Measurements from ENCODE around the gene KIF12. TPM values are rescaled to one million over a fixed set of nuclear protein-coding genes. Genes with fewer than 3 reads are reported as not detected.

The KIF12 gene
- total RNA-seq: 0.51 and 0.97 TPM in 2 replicates
- polyA plus RNA-seq: 0.46 and 0.88 TPM in 2 replicates
- 0.27 and 0.39 TPM in 2 replicates for polyA plus RNA-seq (2011; cell fraction: cytosol; rRNA removed)
- 2.7 and 4.0 TPM in 2 replicates for polyA plus RNA-seq (2011; cell fraction: nucleus; rRNA removed)
- 0.95 and 4.5 TPM in 2 replicates for polyA plus RNA-seq (2012)
- polyA minus RNA-seq: 0.15 and 1.4 TPM in 2 replicates
- polyA minus RNA-seq (2011; cell fraction: cytosol; rRNA and poly(A)+ RNA removed): not detected
- 0.19 and 0.82 TPM in 2 replicates for polyA minus RNA-seq (2011; cell fraction: nucleus; rRNA and poly(A)+ RNA removed)
- percentile 5 among the genes with signal in this experiment for Bru-seq, nascent RNA
- percentile 9 among the genes with signal in this experiment for BruChase-seq, experiment 1, labeled RNA remaining after a 6-hour chase
- percentile 14 among the genes with signal in this experiment for BruChase-seq, experiment 2, labeled RNA remaining after a 2-hour chase
- long read RNA-seq: 0 reads

GRCh38 chr9:114098936-114099668 lies at the start of gene KIF12:
TSS of gene KIF12 (minus strand) at chr9:114099292. CDS start at chr9:114099276, 16 bp downstream.
- intact Hi-C loops (cut with micrococcal nuclease): no loop called here

More at GRCh38 chr9:114098936-114099668, at the start of gene KIF12:
- no peaks in the 10 kb centered on the region for H3K36me3 ChIP-seq (ENCODE audit: control insufficient read depth in 2 of 2, extremely low read depth in 1 of 2, insufficient read depth in 2 of 2, low read length in 2 of 2)
- peak within 1 kb of the TSS; percentile 38 for H3K4me2 ChIP-seq (ENCODE audit: insufficient read depth, low read length)
- DNase-seq (ENCODE audit: low read depth, low spot score): no peak
- ChIA-PET CTCF (interaction anchor here (0.7 to 3.0 kb wide), 4 partner anchors 10 to 192 kb away, joined by 3 to 23 read pairs (median 18); no protein-coding TSS in a partner anchor), POLR2A (no interaction called here)
- H4K20me1 ChIP-seq (replicated peaks; ENCODE audit: control insufficient read depth, extremely low read depth, insufficient read depth, low read length): no peaks in the 10 kb centered on the region
- no peak within 1 kb of the TSS for H3K9ac ChIP-seq (replicated peaks; ENCODE audit: extremely low read depth, insufficient read depth, low read length)
- no peaks in the 10 kb centered on the region for H3K27me3 ChIP-seq (ENCODE audit: control insufficient read depth in 2 of 2, insufficient read depth in 2 of 2, low read length in 2 of 2)
- no peaks in the 10 kb centered on the region for H3K79me2 ChIP-seq (ENCODE audit: control insufficient read depth, insufficient read depth, low read length)
- H3K9me1 ChIP-seq (replicated peaks; ENCODE audit: control insufficient read depth, extremely low read depth, insufficient read depth, low read length): no peaks in the 10 kb centered on the region
- dilution Hi-C loops (cut with MboI; ENCODE audit: extremely low pct_ligation_motif_present, low sequenced_read_pairs): loop anchor here (25.0 kb wide), 1 partner anchor 188 kb away; no protein-coding TSS in a partner anchor
- no peak for TF ChIP-seq GATA2 (IDR thresholded peaks at IDR 0.05; ENCODE audit: insufficient read depth, insufficient read length, low read depth, low read length)
- TF ChIP-seq EZH2 (IDR thresholded peaks at IDR 0.05; ENCODE audit: borderline replicate concordance, low read depth, low read length, severe bottlenecking): no peak
- no peak for TF ChIP-seq FOS (IDR thresholded peaks at IDR 0.05; ENCODE audit: borderline replicate concordance, insufficient read depth, low read length)
- TF ChIP-seq JUN (IDR thresholded peaks at IDR 0.05; ENCODE audit: borderline replicate concordance, insufficient read depth, insufficient read length, low read depth): no peak
- TF ChIP-seq POLR2A (IDR thresholded peaks at IDR 0.05; ENCODE audit: low read depth, low read length): no peak
- TF ChIP-seq, protein P1, sequence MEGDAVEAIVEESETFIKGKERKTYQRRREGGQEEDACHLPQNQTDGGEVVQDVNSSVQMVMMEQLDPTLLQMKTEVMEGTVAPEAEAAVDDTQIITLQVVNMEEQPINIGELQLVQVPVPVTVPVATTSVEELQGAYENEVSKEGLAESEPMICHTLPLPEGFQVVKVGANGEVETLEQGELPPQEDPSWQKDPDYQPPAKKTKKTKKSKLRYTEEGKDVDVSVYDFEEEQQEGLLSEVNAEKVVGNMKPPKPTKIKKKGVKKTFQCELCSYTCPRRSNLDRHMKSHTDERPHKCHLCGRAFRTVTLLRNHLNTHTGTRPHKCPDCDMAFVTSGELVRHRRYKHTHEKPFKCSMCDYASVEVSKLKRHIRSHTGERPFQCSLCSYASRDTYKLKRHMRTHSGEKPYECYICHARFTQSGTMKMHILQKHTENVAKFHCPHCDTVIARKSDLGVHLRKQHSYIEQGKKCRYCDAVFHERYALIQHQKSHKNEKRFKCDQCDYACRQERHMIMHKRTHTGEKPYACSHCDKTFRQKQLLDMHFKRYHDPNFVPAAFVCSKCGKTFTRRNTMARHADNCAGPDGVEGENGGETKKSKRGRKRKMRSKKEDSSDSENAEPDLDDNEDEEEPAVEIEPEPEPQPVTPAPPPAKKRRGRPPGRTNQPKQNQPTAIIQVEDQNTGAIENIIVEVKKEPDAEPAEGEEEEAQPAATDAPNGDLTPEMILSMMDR (IDR thresholded peaks at IDR 0.05; ENCODE audit: extremely low read depth in 1 of 2, insufficient read depth in 1 of 2, low read depth in 1 of 2, low read length in 2 of 2): no peak
- TF ChIP-seq MYC (IDR thresholded peaks at IDR 0.05; ENCODE audit: low read depth, low read length): no peak
- TF ChIP-seq, protein P2, sequence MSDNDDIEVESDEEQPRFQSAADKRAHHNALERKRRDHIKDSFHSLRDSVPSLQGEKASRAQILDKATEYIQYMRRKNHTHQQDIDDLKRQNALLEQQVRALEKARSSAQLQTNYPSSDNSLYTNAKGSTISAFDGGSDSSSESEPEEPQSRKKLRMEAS (IDR thresholded peaks at IDR 0.05; ENCODE audit: insufficient read depth, insufficient read length): no peak
- TF ChIP-seq POLR2AphosphoS5 (IDR thresholded peaks at IDR 0.05; ENCODE audit: insufficient read depth, low read depth, low read length): no peak
- peak within 1 kb of the TSS in 2 of 3 experiments; percentile 10 to 31 for H3K4me3 ChIP-seq (replicated peaks in 1 of 3; ENCODE audit: insufficient read depth in 1 of 3, low read depth in 1 of 3, low read length in 3 of 3)
- peaks cover 10% of the 10 kb centered on the region for H3K4me1 ChIP-seq (ENCODE audit: control insufficient read depth, extremely low read depth, insufficient read depth, low read length)
- no peak within 1 kb of the TSS for H3K27ac ChIP-seq (ENCODE audit: insufficient read depth, low read depth, low read length)
- no TSS peak for BruUV-seq (replicated peaks)
- FAIRE-seq: no peak
- peak within 1 kb of the TSS; percentile 60 for H2AFZ ChIP-seq (ENCODE audit: low read depth, low read length)
- H3K9me3 ChIP-seq (replicated peaks; ENCODE audit: control insufficient read depth, insufficient read depth, low read length): peaks cover 3% of the 10 kb centered on the region
